Measurements from ENCODE around the gene DPP6. TPM values are rescaled to one million over a fixed set of nuclear protein-coding genes. Genes with fewer than 3 reads are reported as not detected.

Gene DPP6
- total RNA-seq, 2 experiments from 2014 or later, result not detected

GRCh38 chr7:154256150-154256549, 204.0 kb downstream of the DPP6 start:
- Mint-ChIP-seq H3K36me3 (ENCODE audit: low read depth) (no peaks in the 10 kb centered on the region), H3K27ac (no peak overlapping the region), H3K9me3 (peaks cover 7% of the 10 kb centered on the region), H3K27me3 (no peaks in the 10 kb centered on the region), H3K4me1 (ENCODE audit: low read depth) (no peaks in the 10 kb centered on the region), H3K4me3 (no peak overlapping the region)
- ChIA-PET CTCF (no interaction called here), POLR2A (no interaction called here)
- ATAC-seq (ENCODE audit: poor library complexity), result no peak
- H3K36me3 ChIP-seq (ENCODE audit: insufficient read depth, low read length), result no peaks in the 10 kb centered on the region
- H3K27ac ChIP-seq (ENCODE audit: low read depth in 1 of 2, low read length in 2 of 2), result no peak overlapping the region
- TF ChIP-seq CTCF (IDR thresholded peaks at IDR 0.05), result no peak
- H3K4me1 ChIP-seq (ENCODE audit: insufficient read depth, low read length), result no peaks in the 10 kb centered on the region
- peaks cover 0 to 5% of the 10 kb centered on the region in 2 experiments for H3K9me3 ChIP-seq (ENCODE audit: control insufficient read depth in 1 of 2, insufficient read depth in 1 of 2, low read length in 2 of 2)
- H3K27me3 ChIP-seq (ENCODE audit: control insufficient read depth in 1 of 2, insufficient read depth in 2 of 2, low read length in 2 of 2), result no peaks in the 10 kb centered on the region
- intact Hi-C loops (cut with DNase I, micrococcal nuclease), result no loop called here
- no peak for DNase-seq
- H3K4me3 ChIP-seq (ENCODE audit: low read length), result no peak overlapping the region

- H3K4me3 ChIP-seq (ENCODE audit: low read length), result no peak overlapping the region
- TF ChIP-seq CTCF (IDR thresholded peaks at IDR 0.05), result no peak
- H3K27ac ChIP-seq (ENCODE audit: low read depth in 1 of 2, low read length in 2 of 2), result no peak overlapping the region
- H3K27me3 Mint-ChIP-seq, result no peaks in the 10 kb centered on the region
- H3K9me3 ChIP-seq (ENCODE audit: control insufficient read depth in 1 of 2, insufficient read depth in 1 of 2, low read length in 2 of 2), result peaks cover 0 to 5% of the 10 kb centered on the region in 2 experiments
- ATAC-seq (ENCODE audit: poor library complexity) (no peak), DNase-seq (no peak)
- ChIA-PET POLR2A (no interaction called here), CTCF (no interaction called here)
- no peak overlapping the region for H3K4me3 Mint-ChIP-seq
- no peaks in the 10 kb centered on the region for H3K4me1 Mint-ChIP-seq (ENCODE audit: low read depth)
- no peak overlapping the region for H3K27ac Mint-ChIP-seq
- no peaks in the 10 kb centered on the region for H3K36me3 Mint-ChIP-seq (ENCODE audit: low read depth)
- intact Hi-C loops (cut with DNase I, micrococcal nuclease), result no loop called here
- no peaks in the 10 kb centered on the region for H3K27me3 ChIP-seq (ENCODE audit: control insufficient read depth in 1 of 2, insufficient read depth in 2 of 2, low read length in 2 of 2)
- no peaks in the 10 kb centered on the region for H3K4me1 ChIP-seq (ENCODE audit: insufficient read depth, low read length)
- H3K36me3 ChIP-seq (ENCODE audit: insufficient read depth, low read length), result no peaks in the 10 kb centered on the region
- H3K9me3 Mint-ChIP-seq, result peaks cover 8% of the 10 kb centered on the region
These were observed 207.2 kb downstream of the DPP6 start for GRCh38 chr7:154259396-154259795.

GRCh38 chr7:154287356-154287755, 235.2 kb downstream of the DPP6 start:
- CTCF ChIA-PET, result no interaction called here
- Mint-ChIP-seq H3K36me3 (ENCODE audit: low read depth) (no peaks in the 10 kb centered on the region), H3K27ac (no peak overlapping the region), H3K4me3 (no peak overlapping the region), H3K9me3 (peaks cover 4% of the 10 kb centered on the region), H3K27me3 (no peaks in the 10 kb centered on the region), H3K4me1 (ENCODE audit: low read depth) (no peaks in the 10 kb centered on the region)
- Histone ChIP-seq H3K27ac (ENCODE audit: low read depth in 1 of 2, low read length in 2 of 2) (no peak overlapping the region), H3K4me1 (ENCODE audit: insufficient read depth, low read length) (no peaks in the 10 kb centered on the region), H3K9me3 (ENCODE audit: control insufficient read depth in 1 of 2, insufficient read depth in 1 of 2, low read length in 2 of 2) (peaks cover 0 to 8% of the 10 kb centered on the region in 2 experiments), H3K27me3 (ENCODE audit: control insufficient read depth in 1 of 2, insufficient read depth in 2 of 2, low read length in 2 of 2) (no peaks in the 10 kb centered on the region), H3K36me3 (ENCODE audit: insufficient read depth, low read length) (no peaks in the 10 kb centered on the region), H3K4me3 (ENCODE audit: low read length) (no peak overlapping the region)
- DNase-seq (no peak), ATAC-seq (ENCODE audit: poor library complexity) (no peak)
- TF ChIP-seq CTCF (IDR thresholded peaks at IDR 0.05), result no peak
- intact Hi-C loops (cut with DNase I, micrococcal nuclease), result no loop called here
- POLR2A ChIA-PET, result no interaction called here

Measured in CD4-positive, alpha-beta T cell (primary cell).